GM12878 (cell line): Measurements from ENCODE around the gene SHPK. TPM values are rescaled to one million over a fixed set of nuclear protein-coding genes. Genes with fewer than 3 reads are reported as not detected.

Source experiments
- BCL11A ChIP-seq: IDR thresholded peaks from 2 replicates; pipeline ENCODE4 v1.6.1; 2011; ENCODE audit warnings: low read depth, low read length
- BHLHE40 ChIP-seq, 2 experiments: fragments of 450-650 bp in 1 of 2; IDR thresholded peaks; 2 replicates each; pipeline ENCODE4 v1.6.1; 2011 to 2017; ENCODE audit warnings: low read depth in 2 of 2, borderline replicate concordance in 1 of 2, improper control_type of control experiment in 1 of 2, low read length in 1 of 2, mild to moderate bottlenecking in 1 of 2
- CBX3 ChIP-seq: fragments of 200-600 bp; sonication (generic); IDR thresholded peaks from 2 replicates; pipeline ENCODE4 v1.6.1; 2016; ENCODE audit warnings: low read depth, borderline replicate concordance
- CHD4 ChIP-seq: fragments of 200-600 bp; sonication (generic); IDR thresholded peaks from 2 replicates; pipeline ENCODE4 v1.6.1; 2016; ENCODE audit warnings: mild to moderate bottlenecking
- ETV6 ChIP-seq, 2 experiments: fragments of 450-650 bp in 1 of 2; IDR thresholded peaks in 1 of 2; conservative IDR thresholded peaks in 1 of 2; 2 replicates each; pipeline ENCODE4 v1.6.1; 2014; ENCODE audit warnings: antibody characterized with exemption in 1 of 2, borderline replicate concordance in 1 of 2, low read depth in 1 of 2, mild to moderate bottlenecking in 1 of 2, moderate library complexity in 1 of 2
- FOXM1 ChIP-seq: IDR thresholded peaks from 2 replicates; pipeline ENCODE4 v1.6.1; 2012; ENCODE audit warnings: low read depth, mild to moderate bottlenecking, inconsistent platforms, low read length, moderate library complexity
- IKZF1 ChIP-seq: fragments of 450-650 bp; conservative IDR thresholded peaks from 2 replicates; pipeline ENCODE4 v1.6.1; 2017; ENCODE audit warnings: antibody characterized with exemption, mild to moderate bottlenecking
- JUND ChIP-seq: IDR thresholded peaks from 2 replicates; pipeline ENCODE4 v1.6.1; 2012; ENCODE audit warnings: low read depth, mild to moderate bottlenecking, low read length, improper control_type of control experiment, moderate library complexity
- KAT2A ChIP-seq: conservative IDR thresholded peaks from 2 replicates; pipeline ENCODE4 v1.6.1; 2011; ENCODE audit warnings: low read depth, low read length; ENCODE audit not compliant: control insufficient read depth
- NKRF ChIP-seq: fragments of 450-650 bp; conservative IDR thresholded peaks from 2 replicates; pipeline ENCODE4 v1.6.1; 2017; ENCODE audit warnings: mild to moderate bottlenecking, moderate library complexity
- PAX5 ChIP-seq: IDR thresholded peaks from 2 replicates; pipeline ENCODE4 v1.6.1; 2011; ENCODE audit warnings: low read depth, low read length, borderline replicate concordance
- PBX3 ChIP-seq: IDR thresholded peaks from 2 replicates; pipeline ENCODE4 v1.6.1; 2011; ENCODE audit warnings: mild to moderate bottlenecking, low read depth, low read length, moderate library complexity; ENCODE audit not compliant: insufficient replicate concordance
- PKNOX1 ChIP-seq: fragments of 450-650 bp; IDR thresholded peaks from 2 replicates; pipeline ENCODE4 v1.6.1; 2016; ENCODE audit warnings: mild to moderate bottlenecking
- RELB ChIP-seq: fragments of 450-650 bp; IDR thresholded peaks from 2 replicates; pipeline ENCODE4 v1.6.1; 2017; ENCODE audit warnings: low read depth, mild to moderate bottlenecking, moderate library complexity
- SMAD5 ChIP-seq: IDR thresholded peaks from 2 replicates; pipeline ENCODE4 v1.6.1; 2016; ENCODE audit warnings: antibody characterized with exemption, low read depth
- SP1 ChIP-seq: IDR thresholded peaks from one replicate; pipeline ENCODE4 v1.6.1; 2011; ENCODE audit warnings: low read depth, low read length
- TARDBP ChIP-seq: IDR thresholded peaks from 2 replicates; pipeline ENCODE4 v1.6.1; 2016; ENCODE audit warnings: borderline replicate concordance
- ZBED1 ChIP-seq: IDR thresholded peaks from 2 replicates; pipeline ENCODE4 v1.6.1; 2016; ENCODE audit warnings: borderline replicate concordance
- ZNF592 ChIP-seq: fragments of 450-650 bp; IDR thresholded peaks from 2 replicates; pipeline ENCODE4 v1.6.1; 2017; ENCODE audit warnings: mild to moderate bottlenecking, moderate library complexity
- polyA plus RNA-seq, 11 experiments: library from polyadenylated mRNA; depleted of rRNA in 4 of 11; unstranded in 6 of 11; stranded (reverse) in 5 of 11; fragments of >200 nt; fragmentation: Nextera tagmentation in 4 of 11; fragmentation: Illumina TruSeq in 1 of 11; extraction: Ambion mirVana in 4 of 11; extraction: Trizol in 1 of 11; gene quantifications; 1 replicate in 1 of 11; 2 replicates in 10 of 11; pipeline versions ENCODE4 v1.2.1 to v1.2.3, GENCODE V29; 2011 to 2016; ENCODE audit warnings: inconsistent platforms in 2 of 11, missing spikeins in 2 of 11, low read depth in 1 of 11
- total RNA-seq, 4 experiments: library from RNA; depleted of rRNA in 3 of 4; stranded (reverse); fragments of >200 nt in 3 of 4; fragmentation: Illumina TruSeq in 1 of 4; extraction: Trizol in 1 of 4; gene quantifications; 2 replicates each; pipeline versions ENCODE4 v1.2.1 to v1.2.3, GENCODE V29; 2013 to 2021

The SHPK gene
- total and polyA plus RNA-seq, 10 of the 15 experiments (the other 5 are each of a cell fraction or from before 2014, with no cell fraction given): 1.7 to 16.6 (median 12.9) TPM

GRCh38 chr17:3558603-3559269 lies 77.3 kb downstream of the SHPK start (continued):
- TF ChIP-seq ZNF592: no peak
- peak; percentile 37 for TF ChIP-seq SP1
- 0 out of 2 replicates have a peak, but pooled peaks have one; percentile 80 for TF ChIP-seq TARDBP
- peak; percentile 75; the same call in 1 of the 2 replicates for TF ChIP-seq FOXM1
- TF ChIP-seq RELB: peak; percentile 85
- 0 out of 2 replicates have a peak, but pooled peaks have one; percentile 32 for TF ChIP-seq SMAD5
- TF ChIP-seq NKRF: peak; percentile 27; the same call in 1 of the 2 replicates
- peak; percentile 94 for TF ChIP-seq PKNOX1
- peak; percentile 76 for TF ChIP-seq IKZF1
- no peak for TF ChIP-seq CHD4
- TF ChIP-seq BCL11A: peak; percentile 62
- TF ChIP-seq KAT2A: no peak
- TF ChIP-seq PBX3: peak; percentile 90
- TF ChIP-seq ZBED1: peak; percentile 93; the same call in 1 of the 2 replicates
- TF ChIP-seq CBX3: no peak
- peak in 1 of 2 experiments; percentile 76; a peak in 1 of 4 replicates for TF ChIP-seq ETV6 (conservative IDR thresholded peaks at IDR 0.05 in 1 of 2, IDR thresholded peaks at IDR 0.05 in 1 of 2; ENCODE audit: borderline replicate concordance in 1 of 2, low read depth in 1 of 2)
- TF ChIP-seq PAX5: peak; percentile 88; the same call in 1 of the 2 replicates
- TF ChIP-seq JUND: 0 out of 2 replicates have a peak, but pooled peaks have one; percentile 37
- TF ChIP-seq BHLHE40 (IDR thresholded peaks at IDR 0.05; ENCODE audit: borderline replicate concordance in 1 of 2, low read depth in 2 of 2, low read length in 1 of 2): peak; percentile 78 to 87; a peak in 3 of 4 replicates
